Amygdala (tissue), 56 donors: ENCODE results near the gene FERMT2.

ENCODE experiments used
- DNase-seq, 56 donors: peaks; one replicate each; lab custom pipeline; 2025; lab: John Stamatoyannopoulos, UW

FERMT2 gene, protein sequence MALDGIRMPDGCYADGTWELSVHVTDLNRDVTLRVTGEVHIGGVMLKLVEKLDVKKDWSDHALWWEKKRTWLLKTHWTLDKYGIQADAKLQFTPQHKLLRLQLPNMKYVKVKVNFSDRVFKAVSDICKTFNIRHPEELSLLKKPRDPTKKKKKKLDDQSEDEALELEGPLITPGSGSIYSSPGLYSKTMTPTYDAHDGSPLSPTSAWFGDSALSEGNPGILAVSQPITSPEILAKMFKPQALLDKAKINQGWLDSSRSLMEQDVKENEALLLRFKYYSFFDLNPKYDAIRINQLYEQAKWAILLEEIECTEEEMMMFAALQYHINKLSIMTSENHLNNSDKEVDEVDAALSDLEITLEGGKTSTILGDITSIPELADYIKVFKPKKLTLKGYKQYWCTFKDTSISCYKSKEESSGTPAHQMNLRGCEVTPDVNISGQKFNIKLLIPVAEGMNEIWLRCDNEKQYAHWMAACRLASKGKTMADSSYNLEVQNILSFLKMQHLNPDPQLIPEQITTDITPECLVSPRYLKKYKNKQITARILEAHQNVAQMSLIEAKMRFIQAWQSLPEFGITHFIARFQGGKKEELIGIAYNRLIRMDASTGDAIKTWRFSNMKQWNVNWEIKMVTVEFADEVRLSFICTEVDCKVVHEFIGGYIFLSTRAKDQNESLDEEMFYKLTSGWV

DNA sequence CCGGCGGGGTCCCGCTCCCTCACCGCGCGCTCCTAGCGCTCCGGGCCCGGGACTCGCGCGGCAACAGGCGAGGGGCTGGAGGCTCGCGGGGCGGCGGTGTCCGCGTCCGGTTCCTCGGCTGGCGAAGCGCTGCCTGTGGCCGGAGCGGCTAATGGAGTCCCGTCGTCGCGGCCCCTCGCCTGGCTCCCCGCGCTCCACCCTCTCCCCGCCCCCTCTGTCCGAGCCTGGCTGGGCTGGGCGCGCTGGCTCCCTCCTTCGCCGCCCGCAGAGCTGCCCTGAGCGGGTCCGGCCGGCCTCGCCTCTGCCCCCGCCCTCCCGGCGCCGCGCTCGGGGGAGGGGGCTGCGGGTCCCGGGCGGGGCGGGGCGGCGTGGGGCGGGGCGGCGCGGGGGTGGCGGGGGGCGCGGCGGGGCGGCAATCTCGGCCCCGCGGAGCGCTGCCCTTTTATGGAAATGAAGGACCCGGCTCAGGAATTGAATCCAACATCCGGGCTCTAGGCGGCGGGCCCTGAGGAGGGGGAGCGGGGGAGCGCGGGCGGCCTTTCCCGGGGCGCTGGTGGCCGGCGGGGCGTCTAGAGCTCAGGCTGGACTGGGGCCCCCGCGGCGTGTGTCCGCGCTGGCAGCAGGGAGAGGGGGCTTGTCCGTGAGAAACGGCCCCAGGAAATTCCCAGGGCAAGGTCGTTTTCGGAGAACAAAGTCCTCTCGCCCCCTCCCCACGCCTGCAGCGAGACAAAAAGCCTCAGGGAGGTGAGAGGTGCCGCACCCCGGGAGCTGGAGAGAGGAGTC is at the start of gene FERMT2:
Gene FERMT2, minus strand, starts transcription at position 153 of the 783 bp plus-strand sequence. CDS start 482 bp downstream, outside the sequence.
- peak; percentile 55 to 97 (median 89) for DNase-seq

DNA sequence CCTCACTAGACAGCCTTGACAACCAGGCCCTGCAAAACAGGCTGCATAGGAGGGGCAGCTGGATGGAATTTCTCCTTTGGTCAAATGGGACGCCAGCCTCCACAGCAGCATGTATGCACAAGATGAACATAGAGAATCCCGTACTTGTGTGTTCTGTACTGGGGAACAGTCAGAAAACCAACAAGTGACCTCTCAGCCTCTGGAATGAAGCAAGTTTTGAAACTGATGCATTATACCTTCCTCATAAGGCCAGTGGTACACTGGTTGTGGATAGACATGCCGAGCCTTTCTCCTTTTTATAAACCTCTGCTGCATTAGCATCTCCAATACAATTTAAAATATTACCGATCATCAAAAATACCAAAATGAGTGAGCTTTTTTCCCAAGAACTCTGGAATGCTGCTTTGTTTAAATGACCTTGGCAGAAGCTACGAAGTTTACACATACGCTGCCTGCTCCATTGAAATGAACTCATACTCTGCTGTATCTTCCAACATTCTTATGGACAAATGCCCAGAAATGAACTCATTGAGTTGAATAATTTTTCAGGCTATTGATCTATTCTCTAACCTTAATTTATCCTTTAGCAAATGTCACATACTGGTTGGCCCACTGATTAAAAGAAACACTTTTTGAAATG is 47.6 kb upstream of the FERMT2 start:
- no peak for DNase-seq

DNA sequence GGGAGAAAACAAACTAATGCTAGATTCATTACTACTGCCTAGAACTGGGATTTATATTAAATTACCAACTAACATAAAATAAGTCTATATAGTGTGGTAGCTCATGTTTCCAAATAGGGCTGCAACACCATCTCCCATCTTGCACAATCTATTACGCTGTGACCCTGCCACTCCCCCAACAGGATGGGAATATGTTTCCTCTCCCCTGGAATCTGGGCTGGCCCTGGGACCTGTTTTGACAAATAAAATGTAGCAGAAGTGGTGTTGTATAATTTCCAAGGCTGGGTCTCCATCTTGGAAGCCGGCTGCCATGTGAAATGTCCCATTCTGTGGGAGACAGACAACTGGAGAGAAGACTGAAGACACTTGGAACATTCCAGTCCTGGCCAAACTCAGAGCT is 45.6 kb upstream of the FERMT2 start:
- DNase-seq, result no peak

DNA sequence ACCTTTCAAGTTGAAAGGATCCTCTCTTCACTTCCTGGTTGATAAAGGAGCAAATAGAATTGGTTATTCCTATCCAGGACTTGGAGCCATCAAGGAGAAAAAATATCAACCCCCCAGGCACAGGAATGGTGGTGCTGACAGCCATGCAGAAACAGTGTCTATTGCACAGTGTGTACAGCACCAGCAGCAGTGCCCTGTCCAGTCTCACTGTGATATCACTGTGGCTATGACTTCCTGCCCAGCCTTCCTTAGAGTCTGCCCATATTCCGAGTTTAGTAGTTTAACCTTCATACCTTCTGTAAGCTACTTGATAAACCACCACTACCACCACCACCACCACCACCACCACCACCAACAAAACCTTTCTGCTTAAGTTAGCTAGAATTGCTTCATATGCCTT is 45.1 kb upstream of the FERMT2 start:
- DNase-seq, result no peak

DNA sequence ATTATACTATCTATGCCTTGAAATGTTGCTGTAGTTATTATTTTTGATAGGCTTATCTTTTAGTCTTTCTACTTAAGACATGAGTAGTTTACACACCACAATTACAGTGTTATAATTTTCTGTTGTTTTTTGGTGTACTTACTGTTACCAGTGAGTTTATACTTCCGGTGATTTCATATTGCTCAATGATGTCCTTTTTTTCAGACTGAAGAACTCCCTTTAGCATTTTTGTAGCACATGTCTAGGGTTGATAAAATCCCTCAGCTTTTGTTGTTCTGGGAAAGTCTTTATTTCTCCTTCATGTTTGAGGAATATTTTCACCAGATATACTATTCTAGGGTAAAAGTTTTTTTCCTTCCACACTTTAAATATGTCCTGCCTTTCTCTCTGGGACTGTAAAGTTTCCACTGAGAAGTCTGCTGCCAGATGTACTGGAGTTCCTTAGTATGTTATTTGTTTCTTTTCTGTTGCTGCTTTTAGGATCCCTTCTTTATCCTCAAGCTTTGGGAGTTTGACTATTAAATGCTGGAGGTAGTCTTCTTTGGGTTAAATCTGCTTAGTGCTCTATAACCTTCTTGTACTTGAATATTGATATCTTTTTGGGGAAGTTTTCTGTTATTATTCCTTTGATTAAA is 41.5 kb upstream of the FERMT2 start:
- DNase-seq, result no peak

DNA sequence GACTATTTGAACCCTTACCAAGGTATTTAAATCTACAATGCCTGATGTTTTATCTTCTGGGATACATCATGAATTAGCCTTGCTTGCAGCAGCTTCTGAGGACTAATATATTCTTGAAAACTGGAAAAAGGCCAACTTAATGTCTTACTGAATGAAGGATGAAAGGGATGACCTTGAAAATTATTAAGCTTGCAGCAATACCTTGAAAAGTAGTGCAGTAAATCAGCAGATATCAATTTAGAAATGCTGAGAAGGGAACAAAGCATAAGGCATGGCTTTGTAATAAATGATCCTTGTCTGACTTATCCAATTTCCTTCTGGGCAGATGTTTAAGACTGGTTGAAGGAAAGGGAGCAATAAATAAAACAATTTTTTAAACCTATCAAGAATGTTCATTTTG is 37.3 kb upstream of the FERMT2 start:
- DNase-seq, result no peak

DNA sequence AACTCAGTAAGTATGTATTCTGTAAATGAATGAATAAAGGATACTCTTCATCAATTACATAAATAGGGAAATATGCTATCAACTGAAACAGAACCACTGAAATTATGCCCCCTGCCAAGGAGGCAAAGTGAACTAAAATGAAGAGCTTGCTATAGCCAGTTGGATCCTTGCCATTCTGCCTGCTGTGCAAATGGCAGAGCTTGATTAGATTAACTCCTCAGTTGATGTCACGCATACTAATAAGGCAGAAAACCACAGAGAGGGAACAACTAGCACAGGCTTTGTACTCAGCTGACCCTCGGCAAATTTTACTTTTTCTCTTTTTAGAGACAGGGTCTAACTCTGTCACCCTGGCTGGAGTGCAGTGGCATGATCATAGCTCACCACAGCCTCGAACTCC is 36.7 kb upstream of the FERMT2 start:
- peak in 1 of 56 donors; percentile 42 for DNase-seq

DNA sequence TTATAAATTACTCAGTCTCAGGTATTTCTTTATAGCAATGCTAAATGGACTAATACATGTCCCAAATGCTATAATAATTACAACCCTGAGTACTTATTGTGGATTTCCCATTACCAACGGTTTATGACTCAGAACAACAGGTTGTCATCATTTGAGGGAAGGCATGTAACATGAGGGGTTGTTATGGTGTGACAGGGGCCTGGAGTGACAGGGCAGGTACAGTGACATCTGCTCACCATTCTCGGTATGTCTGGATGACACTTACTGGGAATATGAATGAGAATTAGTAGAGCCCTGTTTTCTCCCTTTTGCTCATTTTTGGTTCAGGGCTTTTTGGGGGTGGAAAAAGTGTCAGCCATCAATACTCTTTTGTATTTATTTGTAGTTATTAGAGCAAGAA is 36.2 kb upstream of the FERMT2 start:
- no peak for DNase-seq

DNA sequence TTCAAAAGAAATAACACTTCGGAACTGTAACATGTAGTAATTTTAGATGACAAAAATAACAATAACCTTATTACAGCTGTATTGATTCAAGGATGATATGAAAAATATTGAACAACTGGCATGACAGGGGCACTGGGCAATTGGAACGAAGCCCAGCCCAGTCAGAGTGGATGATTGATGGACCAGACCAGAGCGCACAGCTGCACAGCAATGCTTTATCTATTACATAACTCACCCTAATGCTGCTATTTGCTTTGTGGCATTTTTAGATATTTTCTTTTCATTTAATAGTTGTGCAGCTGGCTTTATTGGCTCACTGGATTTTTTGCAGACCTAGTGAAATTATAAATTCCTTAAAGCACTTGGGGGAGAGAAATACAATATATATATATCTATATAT is 26.9 kb upstream of the FERMT2 start:
- DNase-seq, result peak in 1 of 56 donors; percentile 5

DNA sequence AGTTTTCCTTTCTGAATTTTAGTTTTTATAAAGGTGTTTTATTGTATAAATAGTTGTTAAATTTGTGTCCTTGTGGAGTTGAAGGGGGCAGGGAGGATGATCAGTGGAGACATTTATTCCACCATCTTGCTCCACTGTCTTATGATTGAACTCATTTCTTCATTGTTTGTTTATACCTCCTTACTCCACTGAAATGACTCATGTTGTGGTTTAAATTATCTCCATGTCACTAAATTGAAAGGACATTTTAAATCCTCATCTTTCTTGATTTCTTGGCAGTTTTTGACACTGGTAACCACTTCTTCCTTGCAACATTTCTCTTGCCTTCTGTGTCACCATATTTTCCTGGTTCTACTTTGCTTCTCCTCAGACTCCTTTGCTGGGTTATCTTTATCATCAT is 23.6 kb upstream of the FERMT2 start:
- DNase-seq, result no peak

DNA sequence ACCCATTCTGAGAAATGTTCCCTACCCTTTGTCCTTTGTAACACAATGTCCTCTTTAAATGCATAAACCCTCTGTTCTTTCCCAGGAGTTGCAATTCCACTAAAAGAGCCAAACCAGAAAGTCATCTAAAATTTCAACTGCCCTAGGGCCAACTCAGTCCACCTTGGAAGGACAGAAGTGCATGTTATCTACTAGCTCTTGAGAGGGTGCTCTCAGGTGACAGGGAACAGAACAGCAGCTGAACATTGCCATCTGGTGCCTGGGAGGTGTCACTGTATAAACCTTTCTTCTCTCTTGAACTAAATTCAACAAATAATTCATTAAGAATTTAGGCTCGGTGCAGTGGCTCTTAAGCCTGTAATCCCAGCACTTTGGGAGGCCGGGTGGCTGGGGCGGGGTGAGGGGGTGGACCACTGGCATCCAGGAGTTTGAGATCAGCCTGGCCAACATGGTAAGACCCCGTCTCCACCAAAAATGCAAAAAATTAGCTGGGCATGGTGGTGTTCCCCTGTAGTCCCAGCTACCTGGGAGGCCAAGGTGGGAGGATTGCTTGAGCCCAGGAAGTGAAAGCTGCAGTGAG is 10.3 kb upstream of the FERMT2 start:
- peak in 14 of 56 donors; percentile 1 to 44 (median 9) for DNase-seq

DNA sequence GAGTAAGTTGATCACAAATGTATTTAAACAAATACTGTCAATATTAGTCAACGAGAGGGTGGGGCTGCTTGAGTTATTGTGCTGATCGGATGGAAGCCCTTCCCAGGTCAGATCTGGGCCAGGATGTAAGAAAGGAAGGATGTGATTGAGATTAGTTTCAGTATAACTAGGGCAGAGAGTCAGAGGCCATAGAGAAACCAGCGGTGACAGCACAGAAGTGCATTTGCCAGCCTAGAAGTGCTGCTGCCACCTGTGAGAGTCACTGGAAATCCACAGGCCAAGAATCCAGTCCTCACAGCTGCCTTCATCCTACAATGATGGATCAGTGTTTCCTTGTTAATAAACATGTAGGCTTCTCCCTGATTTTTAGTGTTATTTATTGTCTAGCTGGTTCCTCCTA is 9.8 kb upstream of the FERMT2 start:
- DNase-seq, result no peak

DNA sequence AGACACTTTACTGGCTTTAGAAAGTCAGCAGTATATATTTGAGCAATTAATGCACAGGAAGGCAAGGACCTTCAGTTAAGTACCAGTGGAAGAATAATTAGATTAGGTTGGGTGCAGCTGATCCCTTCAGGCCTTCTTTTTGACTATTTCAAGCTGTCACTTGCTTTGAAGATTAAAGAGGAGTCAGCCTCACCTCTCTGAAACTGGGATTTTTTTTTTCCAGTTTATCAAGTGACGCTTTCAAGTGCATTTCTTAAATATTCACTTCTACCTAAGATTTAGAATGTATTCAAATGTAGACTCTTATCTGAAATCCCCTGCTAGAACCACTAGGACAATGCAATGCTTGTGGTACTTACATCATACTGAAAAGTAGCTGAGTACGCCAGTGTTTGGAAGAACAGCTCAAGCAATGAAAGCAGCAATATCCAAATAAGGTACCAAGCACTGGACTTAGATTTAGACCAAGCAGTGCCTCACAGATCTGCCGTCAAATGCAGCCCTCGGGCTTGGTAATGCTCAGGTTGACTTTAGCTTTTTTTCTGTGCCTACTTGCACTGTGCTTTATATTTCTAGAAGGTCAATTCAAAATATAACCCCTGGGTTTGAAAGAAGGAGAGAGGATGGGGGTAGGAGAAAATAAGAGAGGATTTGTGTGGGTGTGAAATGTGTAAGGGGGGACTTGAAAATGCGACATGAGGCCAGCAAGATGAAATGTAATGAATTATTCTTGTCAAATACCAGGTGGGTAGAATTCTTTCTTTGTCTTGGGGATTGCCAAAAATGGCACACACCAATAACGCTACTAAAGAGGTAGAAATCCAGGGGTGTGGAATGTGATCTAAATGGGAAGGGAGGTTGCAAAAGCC is 3.7 kb upstream of the FERMT2 start:
- DNase-seq, result peak in 1 of 56 donors; percentile 13

DNA sequence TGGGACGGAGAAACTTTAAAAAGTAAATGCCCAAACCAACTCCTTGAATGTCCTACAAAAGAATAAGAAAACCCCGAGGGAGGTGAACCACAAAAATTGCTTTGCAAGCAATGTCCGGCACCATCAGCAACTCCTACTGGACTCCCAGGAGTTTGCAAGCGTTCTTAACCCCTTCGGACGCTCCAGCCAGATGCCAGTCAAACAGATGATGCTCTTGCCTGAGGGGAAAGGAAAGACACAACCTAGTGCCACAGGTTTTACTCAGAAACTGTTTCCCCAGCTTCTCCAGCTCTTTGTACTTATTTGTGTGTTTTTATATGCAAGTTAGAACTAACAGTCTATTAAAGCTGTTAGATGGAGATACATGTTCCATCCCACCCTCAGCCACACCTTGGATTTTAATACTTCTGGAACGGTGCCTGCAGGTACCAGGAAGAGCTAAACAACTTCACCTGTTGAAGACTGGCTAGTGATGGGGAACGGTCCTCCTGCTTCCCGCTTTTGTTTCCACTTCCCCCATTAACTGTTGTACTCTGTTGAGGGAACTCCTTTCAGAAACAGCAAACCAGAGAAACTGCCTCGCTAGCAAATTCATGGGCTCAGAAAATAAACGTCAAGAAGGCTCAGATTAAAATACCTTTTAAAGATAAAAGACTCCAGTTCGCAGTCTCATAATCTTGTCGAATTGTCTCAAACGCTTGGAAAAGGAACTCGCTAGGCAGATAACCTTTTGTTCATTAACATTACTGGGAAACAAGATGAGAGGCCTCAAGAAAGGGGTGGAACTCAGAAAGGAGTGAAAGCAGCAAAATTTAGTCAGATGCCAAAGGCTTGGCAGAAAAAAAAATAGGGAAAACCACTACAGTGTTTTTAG is 1.1 kb upstream of the FERMT2 start:
- DNase-seq, result peak in 36 of 56 donors; percentile 5 to 79 (median 52)

DNA sequence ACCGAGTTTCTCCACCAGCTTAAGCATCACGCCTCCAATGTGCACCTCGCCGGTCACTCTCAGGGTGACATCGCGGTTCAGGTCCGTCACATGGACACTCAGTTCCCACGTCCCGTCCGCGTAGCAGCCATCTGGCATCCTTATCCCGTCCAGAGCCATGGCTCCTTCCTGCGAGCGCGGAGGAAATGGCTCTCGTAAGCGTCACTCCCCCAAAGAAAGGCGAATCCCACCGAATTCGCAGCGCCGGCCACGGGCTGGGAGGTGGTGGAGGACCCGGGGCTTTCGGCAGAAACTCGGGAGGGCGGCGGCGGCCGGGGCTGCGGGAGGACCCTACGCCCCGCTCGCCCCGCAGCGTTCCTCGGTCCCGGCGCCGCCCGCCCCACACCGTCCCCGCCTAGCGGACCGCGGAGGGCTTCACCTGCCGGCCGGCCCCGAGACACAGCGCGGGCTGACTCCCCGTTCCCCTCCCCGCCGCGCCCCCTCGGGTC is 396 bp downstream of the FERMT2 start:
- peak in 40 of 56 donors; percentile 13 to 73 (median 43) for DNase-seq

DNA sequence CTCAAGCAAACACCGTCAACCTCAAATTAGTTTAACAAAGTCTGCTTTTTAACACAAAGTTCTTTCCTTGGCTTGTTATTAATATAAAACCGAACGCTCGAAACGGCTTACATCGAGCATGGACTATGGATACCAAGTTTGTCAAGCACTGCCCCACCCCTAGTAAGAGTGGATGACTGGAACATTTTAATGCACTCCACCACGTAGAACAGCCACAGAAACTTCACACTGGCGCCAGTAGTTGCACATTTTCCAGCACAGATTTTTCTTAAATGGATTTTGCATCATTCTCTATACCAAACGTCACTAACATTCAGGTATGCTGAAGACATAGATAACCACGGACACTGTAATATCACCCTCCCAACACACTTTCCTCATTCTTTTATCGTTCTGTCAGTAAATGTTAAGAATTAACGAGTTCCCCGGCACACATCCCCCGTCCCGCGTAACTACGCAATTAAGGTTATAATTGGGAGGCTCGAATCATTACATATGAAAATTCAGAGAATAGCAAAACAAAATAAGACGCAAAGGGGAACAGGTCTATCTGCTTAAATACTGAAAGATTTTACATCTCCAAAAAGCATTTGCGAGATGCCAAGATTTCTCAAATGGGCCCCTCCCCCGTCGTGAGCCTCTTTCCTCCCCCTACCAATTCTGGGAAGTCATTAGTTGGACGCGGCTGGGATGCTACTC is 990 bp downstream of the FERMT2 start:
- DNase-seq, result peak in 11 of 56 donors; percentile 5 to 37 (median 20)

DNA sequence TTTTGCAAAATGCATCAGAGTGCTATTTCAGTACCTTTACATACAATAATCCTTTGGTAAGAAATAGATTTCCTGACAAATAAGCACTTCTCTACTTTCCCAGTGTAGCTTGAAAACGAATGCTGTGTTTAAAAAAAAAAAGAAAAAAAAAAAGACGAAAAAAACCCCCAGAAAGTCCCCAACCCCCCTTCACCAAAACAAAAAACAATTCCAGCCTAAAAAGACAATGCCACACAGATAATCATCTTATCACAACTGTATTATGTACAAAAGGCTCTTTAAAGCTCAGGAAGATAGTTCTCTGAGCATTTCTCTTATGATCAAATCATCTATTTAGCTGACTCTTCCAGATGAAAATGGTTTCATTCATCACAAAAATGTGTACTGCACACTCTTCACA is 1.6 kb downstream of the FERMT2 start:
- no peak for DNase-seq
